ENCODE measurements around the gene HMGCS1. TPM values are rescaled to one million over a fixed set of nuclear protein-coding genes. Genes with fewer than 3 reads are reported as not detected.

HMGCS1 gene
- total RNA-seq, 1 experiment from 2014 or later: 52.8 TPM

DNA sequence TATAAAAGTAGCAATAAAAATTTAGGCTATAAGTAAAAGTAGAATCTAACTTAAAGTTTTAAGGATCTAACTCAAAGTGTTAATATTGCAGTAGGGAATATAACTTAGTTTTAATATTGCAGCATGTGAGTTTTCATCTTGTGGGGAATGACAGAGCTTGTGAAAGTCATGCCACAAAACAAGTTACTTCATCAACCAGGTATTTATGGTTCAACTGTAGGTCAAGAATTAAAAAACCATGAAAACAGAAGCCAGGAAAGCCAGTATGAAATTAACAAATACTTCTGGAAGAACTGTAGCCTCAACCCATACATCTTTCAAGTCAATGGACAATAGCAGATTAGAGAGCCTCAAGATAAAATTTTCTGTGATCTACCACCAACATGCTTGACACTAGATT, 19.0 kb downstream of the HMGCS1 start:
- Histone ChIP-seq H3K9me2 (ENCODE audit: insufficient read depth) (no peaks in the 10 kb centered on the region), H3K79me2 (ENCODE audit: insufficient read depth, low read length) (no peaks in the 10 kb centered on the region), H3K27me3 (ENCODE audit: insufficient read depth, low read length) (no peaks in the 10 kb centered on the region), H3K9me3 (ENCODE audit: control insufficient read depth in 1 of 2, insufficient read depth in 1 of 2, low read depth in 1 of 2, low read length in 2 of 2) (no peaks in the 10 kb centered on the region), H3K36me3 (ENCODE audit: control insufficient read depth in 1 of 2, insufficient read depth in 2 of 2, low read length in 2 of 2) (peaks cover 32 to 43% of the 10 kb centered on the region in 2 experiments), H3K4me2 (ENCODE audit: low read length) (no peak overlapping the region), H3K4me1 (ENCODE audit: control insufficient read depth in 1 of 2, insufficient read depth in 2 of 2, low read length in 2 of 2) (no peaks in the 10 kb centered on the region), H4K20me1 (ENCODE audit: insufficient read depth) (no peaks in the 10 kb centered on the region), H3K27ac (ENCODE audit: low read depth, low read length) (no peak overlapping the region), H2AFZ (ENCODE audit: low read depth, low read length, poor library complexity, severe bottlenecking) (no peak overlapping the region), H3K4me3 (replicated peaks in 1 of 2; ENCODE audit: low read depth in 1 of 2, low read length in 2 of 2) (no peak overlapping the region), H3K9ac (ENCODE audit: low read length) (no peak overlapping the region)
- no TSS peak for BruUV-seq (replicated peaks)
- DNase-seq (ENCODE audit: low read depth, low spot score): no peak
- TF ChIP-seq TCF7L2 (IDR thresholded peaks at IDR 0.05; ENCODE audit: borderline replicate concordance, extremely low read depth, insufficient read depth, insufficient read length) (no peak), POLR2AphosphoS5 (IDR thresholded peaks at IDR 0.05; ENCODE audit: low read depth, low read length) (no peak), ELF1 (IDR thresholded peaks at IDR 0.05; ENCODE audit: borderline replicate concordance, low read depth) (no peak), FOSL1 (IDR thresholded peaks at IDR 0.05; ENCODE audit: low read depth) (no peak), EGR1 (IDR thresholded peaks at IDR 0.05; ENCODE audit: low read depth) (no peak)
- TF ChIP-seq, protein P1, sequence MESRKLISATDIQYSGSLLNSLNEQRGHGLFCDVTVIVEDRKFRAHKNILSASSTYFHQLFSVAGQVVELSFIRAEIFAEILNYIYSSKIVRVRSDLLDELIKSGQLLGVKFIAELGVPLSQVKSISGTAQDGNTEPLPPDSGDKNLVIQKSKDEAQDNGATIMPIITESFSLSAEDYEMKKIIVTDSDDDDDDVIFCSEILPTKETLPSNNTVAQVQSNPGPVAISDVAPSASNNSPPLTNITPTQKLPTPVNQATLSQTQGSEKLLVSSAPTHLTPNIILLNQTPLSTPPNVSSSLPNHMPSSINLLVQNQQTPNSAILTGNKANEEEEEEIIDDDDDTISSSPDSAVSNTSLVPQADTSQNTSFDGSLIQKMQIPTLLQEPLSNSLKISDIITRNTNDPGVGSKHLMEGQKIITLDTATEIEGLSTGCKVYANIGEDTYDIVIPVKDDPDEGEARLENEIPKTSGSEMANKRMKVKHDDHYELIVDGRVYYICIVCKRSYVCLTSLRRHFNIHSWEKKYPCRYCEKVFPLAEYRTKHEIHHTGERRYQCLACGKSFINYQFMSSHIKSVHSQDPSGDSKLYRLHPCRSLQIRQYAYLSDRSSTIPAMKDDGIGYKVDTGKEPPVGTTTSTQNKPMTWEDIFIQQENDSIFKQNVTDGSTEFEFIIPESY (IDR thresholded peaks at IDR 0.05; ENCODE audit: extremely low read depth, insufficient replicate concordance, low read length): no peak
- intact Hi-C loops (cut with micrococcal nuclease): no loop called here
- no peak for ATAC-seq
- POLR2A ChIA-PET: no interaction called here
- RAD21 ChIA-PET (ENCODE audit: low non-redundant PET in 1 of 2, low total read pairs in 2 of 2, uncharacterized antibody in 2 of 2, unreplicated experiment in 2 of 2): no interaction called here
- CTCF ChIA-PET: no interaction called here

DNA sequence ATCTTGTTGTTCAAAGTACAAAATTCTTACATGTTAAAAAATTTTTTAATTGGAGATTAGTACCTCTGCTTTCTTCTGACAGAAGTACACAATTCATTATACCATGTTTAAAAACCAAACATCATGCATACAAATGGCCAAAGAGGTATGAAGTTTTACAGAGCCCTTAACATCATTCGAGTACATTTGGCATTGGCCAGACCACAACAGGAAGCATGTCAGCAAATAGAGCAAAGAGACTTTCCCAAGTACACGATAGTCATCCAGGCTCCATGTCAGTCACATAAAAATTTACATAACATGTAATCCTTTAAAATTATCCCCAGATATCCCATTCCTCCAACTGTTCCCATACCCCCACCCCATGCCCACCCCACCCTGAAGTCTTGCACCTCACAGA, 22.5 kb downstream of the HMGCS1 start:
- Histone ChIP-seq H3K4me1 (ENCODE audit: control insufficient read depth in 1 of 2, insufficient read depth in 2 of 2, low read length in 2 of 2) (no peaks in the 10 kb centered on the region), H3K79me2 (ENCODE audit: insufficient read depth, low read length) (no peaks in the 10 kb centered on the region), H3K4me3 (replicated peaks in 1 of 2; ENCODE audit: low read depth in 1 of 2, low read length in 2 of 2) (no peak overlapping the region), H3K4me2 (ENCODE audit: low read length) (no peak overlapping the region), H3K9me3 (ENCODE audit: control insufficient read depth in 1 of 2, insufficient read depth in 1 of 2, low read depth in 1 of 2, low read length in 2 of 2) (no peaks in the 10 kb centered on the region), H3K9me2 (ENCODE audit: insufficient read depth) (no peaks in the 10 kb centered on the region), H3K36me3 (ENCODE audit: control insufficient read depth in 1 of 2, insufficient read depth in 2 of 2, low read length in 2 of 2) (peaks cover 21 to 25% of the 10 kb centered on the region in 2 experiments), H3K9ac (ENCODE audit: low read length) (no peak overlapping the region), H3K27ac (ENCODE audit: low read depth, low read length) (no peak overlapping the region), H3K27me3 (ENCODE audit: insufficient read depth, low read length) (no peaks in the 10 kb centered on the region), H4K20me1 (ENCODE audit: insufficient read depth) (no peaks in the 10 kb centered on the region), H2AFZ (ENCODE audit: low read depth, low read length, poor library complexity, severe bottlenecking) (no peak overlapping the region)
- RAD21 ChIA-PET (ENCODE audit: low non-redundant PET in 1 of 2, low total read pairs in 2 of 2, uncharacterized antibody in 2 of 2, unreplicated experiment in 2 of 2): no interaction called here
- intact Hi-C loops (cut with micrococcal nuclease): no loop called here
- DNase-seq (ENCODE audit: low read depth, low spot score) (no peak), ATAC-seq (no peak)
- CTCF ChIA-PET: no interaction called here
- POLR2A ChIA-PET: no interaction called here
- no TSS peak for BruUV-seq (replicated peaks)
- no peak for TF ChIP-seq ZFX (IDR thresholded peaks at IDR 0.05)
- TF ChIP-seq POLR2A (IDR thresholded peaks at IDR 0.05; ENCODE audit: borderline replicate concordance, extremely low read depth, insufficient read depth, insufficient read length): no peak
- no peak for TF ChIP-seq CBX3 (IDR thresholded peaks at IDR 0.05; ENCODE audit: low read depth)
- TF ChIP-seq, protein P1 (IDR thresholded peaks at IDR 0.05; ENCODE audit: extremely low read depth, insufficient replicate concordance, low read length): no peak
- TF ChIP-seq TCF7L2 (IDR thresholded peaks at IDR 0.05; ENCODE audit: borderline replicate concordance, extremely low read depth, insufficient read depth, insufficient read length): no peak
- TF ChIP-seq, protein P2, sequence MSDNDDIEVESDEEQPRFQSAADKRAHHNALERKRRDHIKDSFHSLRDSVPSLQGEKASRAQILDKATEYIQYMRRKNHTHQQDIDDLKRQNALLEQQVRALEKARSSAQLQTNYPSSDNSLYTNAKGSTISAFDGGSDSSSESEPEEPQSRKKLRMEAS (IDR thresholded peaks at IDR 0.05): no peak
- TF ChIP-seq, protein P3, sequence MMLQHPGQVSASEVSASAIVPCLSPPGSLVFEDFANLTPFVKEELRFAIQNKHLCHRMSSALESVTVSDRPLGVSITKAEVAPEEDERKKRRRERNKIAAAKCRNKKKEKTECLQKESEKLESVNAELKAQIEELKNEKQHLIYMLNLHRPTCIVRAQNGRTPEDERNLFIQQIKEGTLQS (IDR thresholded peaks at IDR 0.05): no peak
- no peak for TF ChIP-seq SRF (IDR thresholded peaks at IDR 0.05; ENCODE audit: low read depth)
- no peak for TF ChIP-seq ELF1 (IDR thresholded peaks at IDR 0.05; ENCODE audit: borderline replicate concordance, low read depth)
- no peak for TF ChIP-seq CEBPB (IDR thresholded peaks at IDR 0.05; ENCODE audit: low read depth)
- no peak for TF ChIP-seq EZH2 (IDR thresholded peaks at IDR 0.05)
- TF ChIP-seq, protein P4, sequence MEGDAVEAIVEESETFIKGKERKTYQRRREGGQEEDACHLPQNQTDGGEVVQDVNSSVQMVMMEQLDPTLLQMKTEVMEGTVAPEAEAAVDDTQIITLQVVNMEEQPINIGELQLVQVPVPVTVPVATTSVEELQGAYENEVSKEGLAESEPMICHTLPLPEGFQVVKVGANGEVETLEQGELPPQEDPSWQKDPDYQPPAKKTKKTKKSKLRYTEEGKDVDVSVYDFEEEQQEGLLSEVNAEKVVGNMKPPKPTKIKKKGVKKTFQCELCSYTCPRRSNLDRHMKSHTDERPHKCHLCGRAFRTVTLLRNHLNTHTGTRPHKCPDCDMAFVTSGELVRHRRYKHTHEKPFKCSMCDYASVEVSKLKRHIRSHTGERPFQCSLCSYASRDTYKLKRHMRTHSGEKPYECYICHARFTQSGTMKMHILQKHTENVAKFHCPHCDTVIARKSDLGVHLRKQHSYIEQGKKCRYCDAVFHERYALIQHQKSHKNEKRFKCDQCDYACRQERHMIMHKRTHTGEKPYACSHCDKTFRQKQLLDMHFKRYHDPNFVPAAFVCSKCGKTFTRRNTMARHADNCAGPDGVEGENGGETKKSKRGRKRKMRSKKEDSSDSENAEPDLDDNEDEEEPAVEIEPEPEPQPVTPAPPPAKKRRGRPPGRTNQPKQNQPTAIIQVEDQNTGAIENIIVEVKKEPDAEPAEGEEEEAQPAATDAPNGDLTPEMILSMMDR (IDR thresholded peaks at IDR 0.05 in 2 of 3, conservative IDR thresholded peaks at IDR 0.05 in 1 of 3; ENCODE audit: borderline replicate concordance in 1 of 3, insufficient read depth in 1 of 3, low read depth in 2 of 3, low read length in 2 of 3): no peak

All from HCT116 (cell line).